COLO668 (cell line): Measurements from ENCODE around the gene DCTPP1.
"Not testable (repeated sequence)": the region's sequence is repeated elsewhere in the genome, so short reads cannot be mapped to it uniquely, and the experiment has no call there.

Experiments
- DNase-seq: peaks from one replicate; lab custom pipeline; 2025; ENCODE audit not compliant: unreplicated experiment; lab: John Stamatoyannopoulos, UW

Gene DCTPP1

DNA sequence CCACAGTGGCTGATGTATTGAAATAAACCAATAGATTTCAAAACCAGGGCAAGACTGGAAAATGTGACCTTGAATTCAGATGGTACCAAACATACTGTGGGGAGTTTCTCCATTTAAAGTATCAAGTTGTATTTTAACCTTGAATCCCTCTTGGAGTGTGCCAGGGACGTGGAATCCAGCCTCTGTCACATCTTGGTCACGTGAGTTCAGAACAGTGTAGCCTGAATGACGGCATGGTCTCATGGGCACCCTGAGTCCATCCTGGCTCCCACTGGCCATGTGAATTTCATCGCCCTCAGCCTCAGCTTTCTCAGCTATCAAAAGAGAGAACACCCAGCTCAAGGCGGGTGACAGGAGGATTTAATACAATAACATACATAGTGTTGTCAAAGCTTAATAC is 15.7 kb downstream of the DCTPP1 start:
- no peak for DNase-seq

DNA sequence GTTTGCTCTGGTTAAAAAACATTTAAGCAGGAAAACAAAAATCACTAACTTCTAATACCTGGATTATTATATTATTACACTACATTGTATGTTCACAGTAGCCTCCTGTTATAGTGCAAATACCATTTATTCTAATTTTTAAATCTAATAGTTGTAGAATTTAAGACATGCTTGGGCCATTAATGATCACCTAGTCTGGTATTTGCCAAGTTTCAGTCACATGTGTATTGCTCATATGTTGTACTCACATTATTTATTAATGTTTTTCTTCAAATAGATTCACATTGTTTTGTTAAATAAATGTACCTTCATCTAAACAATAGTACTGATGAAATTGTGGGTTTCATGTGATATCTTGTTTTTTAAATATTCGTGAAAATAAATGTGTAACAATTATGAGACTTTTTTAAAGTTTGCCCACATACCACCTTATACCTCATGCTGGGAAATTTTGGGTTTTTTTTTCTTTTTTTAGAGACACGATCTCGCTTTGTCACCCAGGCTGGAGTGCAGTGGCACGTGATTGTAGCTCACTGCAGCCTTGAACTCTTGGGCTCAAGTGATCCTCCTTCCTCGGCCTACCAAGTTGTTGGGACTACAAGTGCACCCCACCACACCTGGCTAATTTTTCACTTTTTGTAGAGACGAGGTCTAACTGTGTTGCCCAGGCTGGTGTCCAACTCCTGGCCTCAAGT is 16.6 kb downstream of the DCTPP1 start:
- DNase-seq, result no peak

DNA sequence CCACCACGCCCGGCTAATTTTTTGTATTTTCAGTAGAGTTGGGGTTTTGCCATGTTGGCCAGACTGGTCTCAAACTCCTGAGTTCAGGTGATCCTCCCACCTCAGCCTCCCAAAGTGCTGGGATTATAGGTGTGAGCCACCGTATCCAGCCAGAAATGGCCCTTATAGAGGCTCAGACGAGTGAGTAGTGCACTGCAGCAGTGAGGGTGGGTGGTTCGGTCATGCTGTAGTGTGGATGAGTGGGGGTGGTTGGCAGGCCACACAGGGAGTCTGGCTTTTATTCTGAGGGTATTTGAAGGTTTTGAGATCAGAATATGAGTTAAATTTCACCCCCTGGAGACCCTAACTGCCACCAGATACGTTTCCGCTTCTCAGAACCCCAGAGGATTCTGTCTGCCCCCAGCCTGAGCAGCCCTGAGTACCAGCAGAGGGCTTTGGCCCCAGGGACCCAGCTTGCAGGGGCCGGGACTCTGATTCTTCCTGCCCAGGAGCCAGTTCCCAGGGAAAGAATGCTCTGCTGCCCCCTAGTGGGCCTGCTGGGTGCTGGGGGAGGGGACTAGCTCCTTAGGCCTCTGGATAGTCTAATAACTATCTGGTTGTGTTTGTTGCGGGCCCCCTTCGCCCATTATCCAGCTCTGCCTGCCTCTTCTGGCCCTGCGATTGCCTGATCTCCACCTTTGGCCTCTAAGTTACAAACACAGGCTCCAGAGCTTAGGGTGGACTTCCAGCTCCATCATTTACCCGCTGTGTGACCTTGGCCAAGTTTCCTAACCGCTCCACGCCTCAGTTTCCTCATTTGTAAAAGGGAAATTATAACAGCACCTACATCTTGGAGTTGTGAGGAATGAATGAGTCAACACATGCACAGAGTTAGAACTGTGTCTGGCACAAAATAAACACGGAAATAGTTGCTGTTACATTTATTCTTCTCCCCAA is 20.4 kb downstream of the DCTPP1 start:
- peak; percentile 90 for DNase-seq

DNA sequence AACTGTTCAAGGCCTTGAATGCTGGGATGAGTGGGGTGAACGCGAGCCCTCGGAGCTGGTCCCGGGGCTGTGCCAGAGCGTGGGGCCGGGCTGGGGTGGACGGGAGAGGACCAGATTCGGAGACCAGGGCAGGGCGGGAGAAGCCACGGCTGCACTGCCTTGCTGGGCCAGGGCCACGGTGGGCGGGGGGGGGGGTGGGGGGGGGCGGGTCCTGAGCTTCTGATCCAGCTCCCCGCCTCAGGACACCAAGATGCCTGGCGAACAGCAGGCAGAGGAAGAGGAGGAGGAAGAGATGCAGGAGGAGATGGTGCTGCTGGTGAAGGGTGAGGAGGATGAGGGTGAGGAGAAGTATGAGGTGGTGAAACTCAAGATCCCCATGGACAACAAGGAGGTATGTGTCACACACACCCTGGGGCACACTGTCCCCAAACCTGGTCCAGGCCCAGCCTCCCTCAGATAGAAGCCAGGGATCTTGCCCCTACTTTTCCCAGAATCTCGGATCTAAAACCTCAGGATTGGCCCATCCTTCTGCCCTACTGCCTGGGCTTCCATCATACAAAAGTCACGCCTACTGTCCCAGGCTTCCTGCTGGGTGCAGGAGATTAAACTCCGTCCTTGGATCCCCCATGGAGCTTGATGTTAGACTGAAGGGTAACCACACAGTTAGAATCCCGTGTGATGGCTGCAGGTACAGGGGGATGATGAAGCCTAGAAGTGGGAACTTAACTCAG is 21.9 kb downstream of the DCTPP1 start:
- no peak for DNase-seq

DNA sequence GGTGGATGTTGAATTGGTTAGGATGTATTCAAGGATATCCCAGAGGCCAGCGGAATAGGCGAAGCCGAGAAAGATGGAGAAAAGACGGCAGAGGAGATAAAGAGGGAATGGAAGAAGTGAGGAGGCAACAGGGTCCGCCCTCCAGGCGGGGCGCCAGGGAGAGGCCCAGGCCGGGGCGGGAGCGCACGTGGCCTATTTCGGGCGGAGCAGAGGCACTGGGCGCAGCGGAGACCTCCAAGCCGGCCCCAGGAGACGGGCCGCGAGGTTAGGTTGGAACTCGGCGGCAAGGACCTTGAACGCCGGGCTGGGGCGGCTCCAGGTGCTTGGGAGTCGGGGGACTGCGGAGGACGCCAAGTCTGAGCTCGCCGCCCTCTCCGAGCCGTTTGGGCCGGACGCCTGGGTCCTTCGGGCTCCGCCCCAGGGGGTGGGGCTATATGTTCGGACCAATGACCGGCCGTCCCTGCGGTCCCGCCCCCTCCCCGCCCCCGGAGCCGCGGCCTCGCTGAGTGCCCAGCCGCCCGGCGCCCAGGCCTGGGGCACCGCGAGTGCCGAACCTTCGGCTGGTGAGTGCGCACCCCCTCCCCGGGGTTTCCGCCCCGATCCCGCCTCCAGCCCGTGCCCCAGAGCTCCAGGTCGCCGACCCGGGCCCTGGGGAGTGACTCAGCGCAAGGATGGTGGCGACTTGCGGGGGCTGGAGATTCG is 22.6 kb downstream of the DCTPP1 start, which contains the start of gene ZNF771:
Gene ZNF771, plus strand, starts transcription at position 505 of the 702 bp plus-strand sequence. CDS start 448 bp downstream, outside the sequence.
- peak; percentile 91 for DNase-seq

DNA sequence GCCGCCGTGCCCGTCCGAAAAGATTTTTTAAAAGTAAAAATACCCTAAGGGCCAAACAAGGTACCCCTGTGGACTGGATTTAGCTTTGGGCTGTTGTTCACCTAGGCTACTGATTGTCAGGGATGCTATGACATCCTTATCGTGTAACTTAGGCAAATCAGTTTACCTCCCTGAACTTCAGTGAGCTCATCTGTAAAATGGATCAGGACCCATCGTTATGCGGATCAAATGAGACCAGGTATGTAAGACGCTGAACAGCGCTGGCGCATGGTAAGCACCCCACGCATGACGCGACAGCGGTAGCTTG is 23.1 kb downstream of the DCTPP1 start:
- no peak for DNase-seq

DNA sequence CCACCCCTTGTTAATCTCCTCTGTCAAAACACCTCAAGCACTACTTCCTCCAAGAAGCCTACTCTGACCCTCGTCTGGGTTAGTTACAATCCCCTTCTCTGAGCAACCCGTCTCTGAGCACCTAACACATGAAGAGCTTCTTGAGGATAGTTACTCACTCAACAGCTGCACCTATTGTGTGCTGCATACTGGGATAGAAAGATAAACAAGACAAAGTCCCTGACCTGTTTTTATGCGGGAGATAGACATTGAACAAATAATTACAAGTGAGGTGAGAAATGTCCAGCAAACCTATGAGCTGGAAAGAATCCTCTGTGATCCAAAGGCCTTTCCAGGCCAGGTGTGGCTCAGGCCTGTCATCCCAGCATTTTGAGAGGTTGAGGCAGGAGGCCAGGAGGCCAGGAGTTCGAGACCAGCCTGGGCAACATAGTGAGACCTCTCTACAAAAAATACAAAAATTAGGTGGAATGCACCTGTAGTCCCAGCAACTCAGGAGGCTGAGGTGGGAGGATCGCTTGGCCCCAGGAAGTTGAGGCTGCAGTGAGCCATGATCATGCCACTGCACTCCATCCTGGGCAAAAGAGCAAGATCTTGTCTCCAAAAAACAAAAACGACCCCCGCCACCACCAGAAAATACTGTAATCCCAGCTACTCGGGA is 27.9 kb downstream of the DCTPP1 start:
- DNase-seq, result peak; percentile 43

DNA sequence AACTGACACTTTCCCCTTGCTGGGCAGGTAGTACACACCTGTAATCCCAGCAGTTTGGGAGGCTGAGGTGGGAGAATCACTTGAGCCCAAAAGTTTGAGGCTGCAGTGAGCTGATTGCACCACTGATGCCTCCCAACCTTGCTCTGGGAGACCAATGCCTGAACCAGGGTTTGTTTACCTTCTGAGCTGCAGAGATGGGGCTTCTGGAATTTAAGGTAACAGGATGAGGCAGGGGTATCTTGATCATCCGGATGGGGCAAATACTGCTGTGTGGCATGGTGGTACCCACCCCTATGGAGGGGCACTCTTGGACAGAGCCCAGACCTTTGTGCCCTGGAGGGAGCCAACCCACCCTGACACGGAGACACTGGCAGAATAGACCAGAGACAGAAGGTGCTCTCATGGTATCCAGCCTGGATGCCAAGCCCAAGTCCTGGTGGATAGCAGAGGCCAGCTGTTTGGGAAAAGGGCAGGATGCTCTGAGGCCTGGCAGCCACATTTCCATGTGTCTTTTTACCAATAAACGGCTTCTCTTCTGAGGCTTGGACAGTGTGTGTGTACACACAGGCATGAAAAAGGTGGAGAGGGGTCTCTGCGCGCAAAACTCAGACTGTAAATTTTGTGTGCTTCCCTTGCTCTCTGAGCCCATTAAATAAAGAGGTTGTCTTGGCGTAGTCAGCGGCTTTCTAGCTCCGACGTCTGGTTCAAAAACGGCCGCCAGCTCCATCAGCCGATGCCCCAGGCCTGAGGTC is 30.2 kb downstream of the DCTPP1 start:
- peak; percentile 30 for DNase-seq

DNA sequence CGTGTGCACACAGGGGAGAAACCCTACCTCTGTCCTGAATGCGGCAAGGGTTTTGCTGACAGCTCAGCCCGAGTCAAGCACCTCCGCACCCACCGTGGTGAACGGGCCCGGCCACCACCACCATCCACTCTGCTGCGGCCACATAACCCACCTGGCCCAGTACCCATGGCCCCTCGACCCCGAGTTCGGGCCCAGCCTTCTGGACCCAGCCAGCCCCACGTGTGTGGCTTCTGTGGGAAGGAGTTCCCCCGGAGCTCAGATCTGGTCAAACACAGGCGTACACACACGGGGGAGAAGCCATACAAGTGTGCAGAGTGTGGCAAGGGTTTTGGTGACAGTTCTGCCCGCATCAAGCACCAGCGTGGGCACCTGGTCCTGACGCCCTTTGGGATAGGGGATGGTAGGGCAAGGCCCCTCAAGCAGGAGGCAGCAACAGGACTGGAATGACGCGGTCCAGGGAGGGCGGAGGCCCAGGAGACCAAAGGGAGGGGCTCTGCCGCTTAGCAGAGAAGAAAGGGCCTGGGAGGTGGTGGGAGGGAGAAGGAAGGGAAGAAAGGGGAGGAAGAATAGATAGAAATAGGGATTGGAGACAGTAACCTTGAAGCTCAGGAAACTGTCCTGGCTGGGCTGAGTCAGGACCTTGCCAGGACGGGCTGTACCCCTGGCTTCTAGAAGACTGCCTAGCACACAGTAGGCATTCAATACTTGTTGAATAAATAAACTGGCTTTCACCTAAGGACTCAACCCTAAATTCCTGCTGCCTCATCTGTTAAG is 31.0 kb downstream of the DCTPP1 start:
- no peak for DNase-seq

DNA sequence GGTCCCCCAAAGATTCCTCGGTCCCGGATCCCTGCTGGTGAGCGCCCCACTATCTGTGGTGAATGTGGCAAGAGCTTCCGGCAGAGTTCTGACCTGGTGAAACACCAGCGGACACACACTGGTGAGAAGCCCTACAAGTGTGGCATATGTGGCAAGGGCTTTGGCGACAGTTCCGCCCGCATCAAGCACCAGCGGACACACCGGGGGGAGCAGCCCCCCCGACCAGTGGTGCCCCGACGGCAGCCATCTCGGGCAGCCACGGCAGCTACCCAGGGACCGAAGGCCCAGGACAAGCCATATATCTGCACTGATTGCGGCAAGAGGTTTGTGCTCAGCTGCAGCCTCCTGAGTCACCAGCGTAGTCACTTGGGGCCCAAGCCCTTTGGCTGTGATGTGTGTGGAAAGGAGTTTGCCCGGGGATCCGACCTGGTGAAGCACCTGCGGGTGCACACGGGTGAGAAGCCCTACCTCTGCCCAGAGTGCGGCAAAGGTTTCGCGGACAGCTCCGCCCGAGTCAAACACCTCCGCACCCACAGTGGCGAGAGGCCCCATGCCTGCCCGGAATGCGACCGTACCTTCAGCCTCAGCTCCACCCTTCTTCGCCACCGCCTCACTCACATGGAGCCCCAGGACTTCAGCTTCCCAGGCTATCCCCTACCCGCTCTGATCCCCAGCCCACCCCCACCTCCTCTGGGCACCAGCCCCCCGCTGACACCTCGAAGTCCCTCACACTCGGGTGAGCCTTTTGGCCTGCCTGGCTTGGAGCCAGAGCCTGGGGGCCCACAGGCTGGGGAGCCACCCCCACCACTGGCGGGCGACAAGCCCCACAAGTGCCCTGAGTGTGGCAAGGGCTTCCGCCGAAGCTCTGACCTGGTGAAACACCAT is 31.8 kb downstream of the DCTPP1 start:
- DNase-seq, result no peak

DNA sequence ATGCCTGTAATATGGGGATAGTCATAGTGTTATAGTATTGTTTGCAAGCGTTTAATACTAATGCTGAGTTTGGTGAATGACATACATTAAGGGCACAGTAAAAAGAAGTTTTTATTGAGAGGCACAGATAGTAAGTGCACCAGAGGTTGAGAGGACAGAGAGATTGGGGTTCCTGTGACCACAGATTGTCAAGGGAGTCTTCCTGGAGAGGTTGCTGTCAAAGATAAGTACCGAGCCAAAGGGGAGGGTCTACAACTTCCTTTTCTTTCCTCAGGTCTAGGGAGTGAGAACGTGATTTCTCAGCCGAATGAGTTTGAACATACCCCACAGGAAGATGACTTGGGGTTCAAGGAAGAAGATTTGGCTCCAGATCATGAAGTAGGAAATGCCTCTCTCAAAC is 32.8 kb downstream of the DCTPP1 start:
- no peak for DNase-seq

DNA sequence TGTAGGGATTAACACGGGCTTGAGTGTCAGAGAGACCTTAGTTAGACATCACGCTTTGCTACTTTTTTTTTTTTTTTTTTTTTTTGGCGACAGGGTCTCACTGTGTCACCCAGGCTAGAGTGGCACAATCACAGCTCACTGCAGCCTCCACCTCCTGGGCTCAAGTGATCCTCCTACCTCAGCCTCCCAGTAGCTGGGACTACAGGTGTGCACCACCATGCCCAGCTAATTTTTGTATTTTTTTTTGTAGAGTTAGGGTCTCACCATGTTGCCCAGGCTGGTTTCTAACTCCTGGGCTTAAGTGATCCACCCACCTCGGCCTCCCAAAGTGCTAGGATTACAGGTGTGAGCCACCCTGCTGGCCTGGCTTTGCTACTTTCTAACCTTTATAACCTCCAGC is 33.2 kb downstream of the DCTPP1 start:
- not testable (repeated sequence) for DNase-seq

DNA sequence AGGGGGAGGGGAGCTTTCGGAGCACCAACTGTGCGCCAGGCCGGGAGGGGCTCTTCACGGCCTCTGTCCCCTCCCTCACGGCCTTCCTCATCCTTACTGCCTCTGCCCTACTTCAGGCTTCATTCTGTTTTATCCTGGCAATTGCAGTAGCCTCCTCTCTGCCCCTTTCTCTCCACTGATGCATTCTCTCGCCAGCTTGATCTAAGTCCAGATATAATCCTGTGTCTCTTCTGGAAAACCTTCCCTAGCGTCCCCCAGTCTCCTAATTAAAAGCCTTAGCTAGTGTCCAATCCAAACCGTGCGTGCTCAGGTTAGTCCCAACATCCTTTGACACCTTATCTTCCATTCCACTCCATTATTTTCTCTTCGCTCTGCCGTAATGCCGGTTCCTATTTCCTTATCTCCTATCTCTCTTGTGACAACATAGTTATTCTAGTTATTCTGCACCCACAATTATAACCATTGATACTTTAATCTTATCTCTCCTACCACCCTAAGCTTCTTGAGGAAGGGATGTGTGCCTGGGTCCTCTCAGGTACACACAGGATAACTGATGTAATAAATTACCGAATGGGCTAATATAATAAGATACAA is 33.7 kb downstream of the DCTPP1 start:
- peak; percentile 26 for DNase-seq

DNA sequence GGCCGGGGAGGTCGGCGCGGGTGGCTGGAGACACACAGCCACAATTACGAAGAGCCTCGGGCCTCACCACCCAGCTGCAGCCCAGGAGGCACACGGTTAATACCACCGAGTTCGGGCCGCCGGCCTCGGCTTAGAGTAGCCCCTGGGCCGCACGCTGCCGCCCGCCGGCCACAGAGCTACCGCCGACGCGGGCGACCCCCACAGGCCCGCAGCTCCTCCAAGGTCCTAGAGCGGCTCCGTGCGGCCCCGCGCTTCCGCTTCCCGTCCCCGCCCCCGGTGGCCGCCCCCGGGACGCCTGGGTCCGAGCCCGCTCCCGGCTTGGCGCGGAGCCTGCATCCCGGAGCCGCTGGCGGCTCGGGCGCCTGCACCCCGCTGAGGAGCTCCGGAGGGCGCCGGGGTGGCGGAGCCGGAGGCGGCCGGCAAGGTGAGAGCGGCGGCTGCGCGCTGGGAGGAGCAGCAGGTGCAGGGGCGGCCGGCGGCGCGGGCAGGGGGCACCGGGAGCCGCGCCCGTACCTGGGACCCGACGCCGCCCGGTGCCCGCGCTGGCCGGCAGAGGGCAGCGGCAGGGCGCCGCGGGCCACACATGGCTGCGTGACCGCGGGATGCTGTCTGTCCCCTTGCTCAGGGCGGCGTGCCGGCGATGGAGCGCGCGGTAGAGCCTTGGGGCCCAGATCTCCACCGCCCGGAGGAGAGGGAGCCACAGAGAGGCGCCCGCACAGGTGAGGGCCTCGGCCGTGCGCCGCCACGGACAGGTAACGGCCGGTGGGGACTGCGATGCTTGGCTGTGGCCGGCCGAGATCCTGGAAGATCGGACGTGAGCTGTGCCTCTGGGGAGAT is 34.5 kb downstream of the DCTPP1 start, which contains the start of gene ZNF48:
Gene ZNF48, plus strand, starts transcription at position 266 of the 837 bp plus-strand sequence. Its CDS starts 375 bp downstream, at position 641.
- DNase-seq, result peak; percentile 92

DNA sequence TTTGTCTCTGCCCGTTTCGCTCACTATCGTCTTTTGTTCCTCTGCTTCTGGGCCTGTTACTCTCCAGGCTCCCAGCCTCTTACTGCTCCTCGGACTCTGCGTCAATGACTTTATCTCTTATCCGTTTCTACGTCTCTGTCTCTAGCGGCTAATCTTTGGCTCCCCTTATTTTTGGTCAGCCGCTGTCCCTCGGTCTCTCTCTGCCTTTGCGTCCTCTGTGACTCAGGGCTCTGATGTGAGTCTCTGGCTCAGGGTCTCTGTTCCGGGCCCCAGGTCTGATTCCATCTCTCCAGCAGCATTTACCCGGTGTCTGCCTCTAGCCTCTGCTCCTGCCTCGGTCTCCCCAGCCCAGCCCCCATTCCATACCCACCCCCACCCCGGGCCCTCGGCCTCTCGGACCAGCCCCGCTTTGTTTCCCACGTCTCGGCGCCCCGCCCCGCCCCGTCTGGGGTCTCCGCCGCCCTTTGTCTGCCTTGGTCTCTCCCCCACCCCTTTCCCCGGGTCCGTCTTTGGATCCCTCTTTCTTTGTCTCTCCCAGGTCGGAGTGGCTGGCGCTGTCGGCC is 35.2 kb downstream of the DCTPP1 start:
- DNase-seq, result no peak

DNA sequence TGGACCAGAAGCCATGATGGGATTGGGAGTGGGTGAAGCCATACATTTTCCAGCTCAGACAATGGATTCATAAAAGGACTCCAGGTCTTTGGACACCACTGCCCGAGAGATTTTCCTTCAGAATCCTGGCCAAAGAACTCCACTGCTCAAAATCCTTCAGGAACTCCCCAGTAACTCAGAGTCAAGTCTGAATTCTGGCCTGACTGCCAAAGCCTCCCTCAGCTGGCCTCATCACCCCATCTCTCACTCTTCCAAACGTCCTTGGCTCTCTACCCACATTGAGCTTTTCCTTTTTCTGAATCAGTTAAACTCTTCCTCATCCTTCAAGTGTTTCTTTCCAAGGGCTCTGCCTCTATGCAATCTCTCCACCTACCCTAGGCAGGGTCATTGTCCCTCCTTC is 46.3 kb downstream of the DCTPP1 start:
- DNase-seq, result no peak
